Hematopoietic multipotent progenitor cell treated with erythropoietin and hydrocortisone succinate and interleukin-3 and kit ligand, for 17 days (in vitro differentiated cells): ENCODE measurements around the gene DIP2B.
"Not testable (repeated sequence)": the region's sequence is repeated elsewhere in the genome, so short reads cannot be mapped to it uniquely, and the experiment has no call there.

ENCODE experiments used
- DNase-seq: peaks from one replicate; pipeline ENCODE4 v3.0.0-alpha.2; 2015; ENCODE audit warnings: low spot score

DIP2B gene

GRCh38 chr12:50679612-50680011 lies 174.8 kb downstream of the DIP2B start:
- no peak for DNase-seq

- DNase-seq: not testable (repeated sequence)
Observed at GRCh38 chr12:50681064-50681463, 176.3 kb downstream of the DIP2B start.

- no peak for DNase-seq
Observed at GRCh38 chr12:50685641-50686040, 180.9 kb downstream of the DIP2B start.

GRCh38 chr12:50686406-50686805 lies 181.6 kb downstream of the DIP2B start:
- DNase-seq: no peak

- DNase-seq: no peak
Observed at GRCh38 chr12:50686976-50687375, 182.2 kb downstream of the DIP2B start.

GRCh38 chr12:50689437-50689836 lies 184.7 kb downstream of the DIP2B start:
- DNase-seq: no peak

GRCh38 chr12:50690925-50691324 lies 186.1 kb downstream of the DIP2B start:
- DNase-seq: no peak

- DNase-seq: no peak
Observed at GRCh38 chr12:50695961-50696360, 191.2 kb downstream of the DIP2B start.

GRCh38 chr12:50696931-50697330 lies 192.1 kb downstream of the DIP2B start:
- no peak for DNase-seq

GRCh38 chr12:50699154-50699553 lies 194.4 kb downstream of the DIP2B start:
- DNase-seq: no peak

- no peak for DNase-seq
Observed at GRCh38 chr12:50699940-50700339, 195.2 kb downstream of the DIP2B start.

- DNase-seq: no peak
Observed at GRCh38 chr12:50706606-50707005, 201.8 kb downstream of the DIP2B start.

- no peak for DNase-seq
Observed at GRCh38 chr12:50707396-50707795, 202.6 kb downstream of the DIP2B start.

- DNase-seq: no peak
Observed at GRCh38 chr12:50708631-50709030, 203.8 kb downstream of the DIP2B start.

- DNase-seq: no peak
Observed at GRCh38 chr12:50711121-50711520, 206.3 kb downstream of the DIP2B start.

GRCh38 chr12:50715174-50715573 lies 210.4 kb downstream of the DIP2B start:
- DNase-seq: no peak

- no peak for DNase-seq
Observed at GRCh38 chr12:50718760-50719159, 214.0 kb downstream of the DIP2B start.

GRCh38 chr12:50720085-50720484 lies 215.3 kb downstream of the DIP2B start:
- DNase-seq: no peak

GRCh38 chr12:50720501-50720900 lies 215.7 kb downstream of the DIP2B start:
- no peak for DNase-seq

GRCh38 chr12:50723865-50724264 lies 219.1 kb downstream of the DIP2B start:
- no peak for DNase-seq

GRCh38 chr12:50725011-50725942 lies 220.5 kb downstream of the DIP2B start:
- DNase-seq: no peak

- no peak for DNase-seq
Observed at GRCh38 chr12:50727466-50727865, 222.7 kb downstream of the DIP2B start.

GRCh38 chr12:50728417-50728816 lies 223.6 kb downstream of the DIP2B start:
- DNase-seq: no peak

- DNase-seq: no peak
Observed at GRCh38 chr12:50728841-50729240, 224.1 kb downstream of the DIP2B start.
